SK-N-SH (cell line): ENCODE data around the gene MTTP. TPM values are rescaled to one million over a fixed set of nuclear protein-coding genes. Genes with fewer than 3 reads are reported as not detected.

Experiments used
- CTCF ChIA-PET: fragments of 300-600, 350-600 bp; formaldehyde crosslinking; extraction: SDS; loops from one replicate; lab custom pipeline; 2021; lab: Yijun Ruan, JAX
- POLR2A ChIA-PET: fragments of 350-600 bp; sonication (Branson Sonifier 250); formaldehyde crosslinking; extraction: SDS; loops from one replicate; lab custom pipeline; 2020; ENCODE audit warnings: antibody characterized with exemption, inconsistent platforms; lab: Yijun Ruan, JAX
- DNase-seq: peaks from one replicate; pipeline ENCODE4 v3.0.0; 2012
- H2AFZ ChIP-seq: fragments of 200-600 bp; sonication (generic); 2 replicates; pipeline ENCODE4 v1.8.1; 2016; ENCODE audit warnings: antibody characterized with exemption, mild to moderate bottlenecking, low read depth
- H3F3A ChIP-seq: fragments of 200-600 bp; sonication (generic); replicated peaks from 2 replicates; pipeline ENCODE3; 2016; ENCODE audit warnings: antibody characterized with exemption, mild to moderate bottlenecking; ENCODE audit not compliant: insufficient read depth
- H3K27ac ChIP-seq, 2 experiments: fragments of 200-500 bp in 1 of 2; fragments of 200-600 bp in 1 of 2; sonication (Bioruptor generic) in 1 of 2; sonication (generic), shearing (Covaris generic) in 1 of 2; 2 replicates each; pipeline versions ENCODE4 v1.5.1 to v1.6.1; 2014 to 2016; ENCODE audit warnings: low read depth in 2 of 2, inconsistent platforms in 1 of 2, low read length in 1 of 2, mild to moderate bottlenecking in 1 of 2, mixed read lengths in 1 of 2
- H3K27me3 ChIP-seq: fragments of 200-600 bp; sonication (generic), shearing (Covaris generic); 2 replicates; pipeline ENCODE4 v1.6.1; 2016; ENCODE audit warnings: mixed run types; ENCODE audit not compliant: insufficient read depth
- H3K36me3 ChIP-seq, 2 experiments: fragments of 200-500 bp in 1 of 2; fragments of 200-600 bp in 1 of 2; sonication (Bioruptor generic) in 1 of 2; sonication (generic) in 1 of 2; replicated peaks in 1 of 2; 2 replicates each; pipeline versions ENCODE3 to v1.5.1; 2014 to 2016; ENCODE audit warnings: low read length in 1 of 2, mild to moderate bottlenecking in 1 of 2; ENCODE audit not compliant: insufficient read depth in 2 of 2, control insufficient read depth in 1 of 2
- H3K4me1 ChIP-seq, 2 experiments: fragments of 200-500 bp in 1 of 2; fragments of 200-600 bp in 1 of 2; sonication (Bioruptor generic) in 1 of 2; sonication (generic), shearing (Covaris generic) in 1 of 2; 2 replicates each; pipeline versions ENCODE4 v1.5.1 to v1.6.1; 2014 to 2016; ENCODE audit warnings: low read depth in 1 of 2, low read length in 1 of 2, mixed run types in 1 of 2; ENCODE audit not compliant: insufficient read depth in 2 of 2, control insufficient read depth in 1 of 2
- H3K4me2 ChIP-seq: fragments of 200-600 bp; sonication (generic), shearing (Covaris generic); 2 replicates; pipeline ENCODE4 v1.6.1; 2017; ENCODE audit warnings: mixed run types
- H3K4me3 ChIP-seq, 2 experiments: fragments of 200-500 bp in 1 of 2; fragments of 200-600 bp in 1 of 2; sonication (Bioruptor generic) in 1 of 2; sonication (generic), shearing (Covaris generic) in 1 of 2; 2 replicates each; pipeline versions ENCODE4 v1.5.1 to v1.8.1; 2014 to 2016; ENCODE audit warnings: low read depth in 2 of 2, inconsistent platforms in 1 of 2, low read length in 1 of 2, mild to moderate bottlenecking in 1 of 2, mixed read lengths in 1 of 2, moderate library complexity in 1 of 2
- H3K79me2 ChIP-seq: fragments of 200-600 bp; sonication (generic); 2 replicates; pipeline ENCODE4 v1.8.1; 2017; ENCODE audit warnings: mild to moderate bottlenecking; ENCODE audit not compliant: insufficient read depth
- H3K9ac ChIP-seq: fragments of 200-600 bp; sonication (generic); 2 replicates; pipeline ENCODE4 v1.6.1; 2017; ENCODE audit warnings: mixed run types
- H3K9me2 ChIP-seq: fragments of 200-600 bp; sonication (generic); 2 replicates; pipeline ENCODE4 v1.6.1; 2017; ENCODE audit warnings: mixed run types
- H3K9me3 ChIP-seq: fragments of 200-600 bp; sonication (generic); 2 replicates; pipeline ENCODE4 v1.6.1; 2017; ENCODE audit warnings: mixed run types, mild to moderate bottlenecking, moderate library complexity
- H4K20me1 ChIP-seq: fragments of 200-600 bp; sonication (generic); 2 replicates; pipeline ENCODE4 v1.6.1; 2017; ENCODE audit warnings: mild to moderate bottlenecking, mixed run types; ENCODE audit not compliant: insufficient read depth
- ELF1 ChIP-seq: IDR thresholded peaks from 2 replicates; pipeline ENCODE4 v1.4.0; 2012
- EZH2phosphoT487 ChIP-seq: fragments of 200-600 bp; sonication (generic); IDR thresholded peaks from 2 replicates; pipeline ENCODE4 v1.6.1; 2017; ENCODE audit warnings: low read depth, mixed run types, mild to moderate bottlenecking, antibody characterized with exemption, moderate library complexity, borderline replicate concordance
- GATA2 ChIP-seq: sonication (generic); formaldehyde crosslinking; IDR thresholded peaks from 2 replicates; pipeline ENCODE4 v1.5.0; 2020; ENCODE audit warnings: mild to moderate bottlenecking, missing genetic modification reagents
- IRF3 ChIP-seq: fragments of 150-350 bp; IDR thresholded peaks from 2 replicates; pipeline ENCODE4 v1.6.1; 2016; ENCODE audit warnings: mild to moderate bottlenecking, low read depth, low read length
- NFIC ChIP-seq: IDR thresholded peaks from 2 replicates; pipeline ENCODE4 v1.4.0; 2012; ENCODE audit warnings: borderline replicate concordance
- PBX3 ChIP-seq: IDR thresholded peaks from 2 replicates; pipeline ENCODE4; 2012
- POLR2AphosphoS5 ChIP-seq: IDR thresholded peaks from 2 replicates; pipeline ENCODE4 v1.6.1; 2012; ENCODE audit warnings: low read depth, low read length
- RCOR1 ChIP-seq: fragments of 150-350 bp; IDR thresholded peaks from 2 replicates; pipeline ENCODE4 v1.6.1; 2017; ENCODE audit warnings: antibody characterized with exemption, low read length
- RFX5 ChIP-seq: IDR thresholded peaks from 2 replicates; pipeline ENCODE4 v1.6.1; 2012; ENCODE audit warnings: mild to moderate bottlenecking, improper control_type of control experiment, low read length
- RXRA ChIP-seq: IDR thresholded peaks from 2 replicates; pipeline ENCODE4 v1.4.0; 2012; ENCODE audit warnings: low read depth, mild to moderate bottlenecking, borderline replicate concordance
- SMC3 ChIP-seq: IDR thresholded peaks from 2 replicates; pipeline ENCODE4 v1.6.1; 2012; ENCODE audit warnings: low read depth, low read length, improper control_type of control experiment
- TAF1 ChIP-seq: IDR thresholded peaks from 2 replicates; pipeline ENCODE4 v1.6.1; 2012; ENCODE audit warnings: low read depth, mild to moderate bottlenecking, low read length, moderate library complexity, borderline replicate concordance
- USF1 ChIP-seq: IDR thresholded peaks from 2 replicates; pipeline ENCODE4 v1.4.0; 2012; ENCODE audit warnings: low read depth, borderline replicate concordance
- USF2 ChIP-seq: fragments of 150-350 bp; IDR thresholded peaks from 2 replicates; pipeline ENCODE4 v1.6.1; 2017; ENCODE audit warnings: antibody characterized with exemption, low read length, low read depth, borderline replicate concordance
- YY1 ChIP-seq: IDR thresholded peaks from 2 replicates; pipeline ENCODE4 v1.4.0; 2012; ENCODE audit warnings: low read depth, mild to moderate bottlenecking
- ZBTB33 ChIP-seq: IDR thresholded peaks from 2 replicates; pipeline ENCODE4 v1.4.0; 2012; ENCODE audit warnings: low read depth, borderline replicate concordance
- WGBS: methylation state at CpG from one replicate; pipeline ENCODE4 v1.1.6; 2017; ENCODE audit warnings: low lambda C conversion rate; 5-methylcytosine and 5-hydroxymethylcytosine counted together
- polyA plus RNA-seq, 3 experiments: library from polyadenylated mRNA; depleted of rRNA; stranded (reverse); fragments of >200 nt; gene quantifications; 2 replicates each; pipeline ENCODE4 v1.2.3, GENCODE V29; 2012

MTTP gene
- polyA plus RNA-seq, 1 of the 3 experiments (the other 2 are of a cell fraction): not detected

- TF ChIP-seq PBX3 (no peak), IRF3 (no peak), ZBTB33 (no peak), ELF1 (no peak), RCOR1 (no peak)
Observed at GRCh38 chr4:99629962-99630554, 55.4 kb downstream of the MTTP start (continued).

- Histone ChIP-seq H4K20me1 (no peaks in the 10 kb centered on the region), H3K27ac (no peak overlapping the region), H3K36me3 (no peaks in the 10 kb centered on the region), H3K27me3 (no peaks in the 10 kb centered on the region), H3K4me3 (no peak overlapping the region), H2AFZ (no peak overlapping the region), H3K79me2 (no peaks in the 10 kb centered on the region), H3K9me2 (no peaks in the 10 kb centered on the region), H3K4me1 (no peaks in the 10 kb centered on the region), H3K9ac (no peak overlapping the region), H3F3A (no peaks in the 10 kb centered on the region), H3K4me2 (no peak overlapping the region), H3K9me3 (no peaks in the 10 kb centered on the region)
- WGBS: 15% methylated on average over 1 of the region's 1 CpG
- ChIA-PET POLR2A (no interaction called here), CTCF (no interaction called here)
- DNase-seq: no peak
- TF ChIP-seq YY1: no peak
- TF ChIP-seq USF1: no peak
- TF ChIP-seq POLR2AphosphoS5: no peak
- no peak for TF ChIP-seq GATA2 (CRISPR knock-in tag)
- TF ChIP-seq USF2: no peak
- TF ChIP-seq RXRA: no peak
- no peak for TF ChIP-seq SMC3
- no peak for TF ChIP-seq NFIC
- no peak for TF ChIP-seq RFX5
- TF ChIP-seq TAF1: no peak
- TF ChIP-seq EZH2phosphoT487: no peak
Observed at GRCh38 chr4:99630857-99631360, 56.3 kb downstream of the MTTP start.
